ENCODE results near the gene DNAJB8. TPM values are rescaled to one million over a fixed set of nuclear protein-coding genes. Genes with fewer than 3 reads are reported as not detected.
A peak's percentile ranks its signal among the peaks of the same experiment; 100 is the strongest.

Gene DNAJB8
- polyA plus RNA-seq, 10 donors: not detected

DNA sequence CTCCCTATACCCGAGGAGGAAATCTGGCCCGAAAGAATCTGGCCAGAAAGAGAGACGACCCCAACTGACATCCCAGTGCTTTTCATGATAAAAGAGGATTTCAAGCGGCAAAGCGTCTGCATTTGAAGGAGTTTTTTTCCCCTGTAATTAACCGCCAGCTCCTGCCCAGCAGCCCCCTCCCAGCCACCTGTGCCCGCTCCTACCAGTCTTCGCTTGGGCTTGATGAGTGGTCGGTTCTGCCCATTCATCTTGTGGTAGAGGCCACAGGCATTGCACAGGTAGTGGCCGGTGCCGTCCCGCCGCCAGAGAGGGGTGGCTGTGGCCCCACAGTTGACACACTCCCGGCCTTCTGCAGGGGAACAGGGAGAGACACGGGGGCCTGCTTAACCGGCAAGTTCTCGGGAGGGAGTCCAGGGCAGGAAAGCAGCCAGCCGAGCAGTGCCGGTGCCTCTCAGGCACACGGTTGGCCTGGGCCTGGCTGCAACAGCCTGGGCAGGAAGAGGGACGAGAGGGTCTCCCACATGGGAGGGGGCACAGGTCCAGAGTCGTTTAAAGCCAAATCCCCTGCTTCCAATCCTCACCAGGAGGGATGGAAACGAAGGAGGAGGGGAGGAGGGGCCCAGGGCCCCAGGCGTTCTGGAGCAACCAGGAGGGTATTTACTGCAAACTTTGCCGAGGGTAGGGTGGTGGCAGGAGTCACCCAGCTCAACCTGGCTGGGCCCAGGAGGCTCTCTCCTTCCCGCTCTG is 17.1 kb upstream of the DNAJB8 start:
- DNase-seq: peak in 1 of 3 donors; percentile 65

DNA sequence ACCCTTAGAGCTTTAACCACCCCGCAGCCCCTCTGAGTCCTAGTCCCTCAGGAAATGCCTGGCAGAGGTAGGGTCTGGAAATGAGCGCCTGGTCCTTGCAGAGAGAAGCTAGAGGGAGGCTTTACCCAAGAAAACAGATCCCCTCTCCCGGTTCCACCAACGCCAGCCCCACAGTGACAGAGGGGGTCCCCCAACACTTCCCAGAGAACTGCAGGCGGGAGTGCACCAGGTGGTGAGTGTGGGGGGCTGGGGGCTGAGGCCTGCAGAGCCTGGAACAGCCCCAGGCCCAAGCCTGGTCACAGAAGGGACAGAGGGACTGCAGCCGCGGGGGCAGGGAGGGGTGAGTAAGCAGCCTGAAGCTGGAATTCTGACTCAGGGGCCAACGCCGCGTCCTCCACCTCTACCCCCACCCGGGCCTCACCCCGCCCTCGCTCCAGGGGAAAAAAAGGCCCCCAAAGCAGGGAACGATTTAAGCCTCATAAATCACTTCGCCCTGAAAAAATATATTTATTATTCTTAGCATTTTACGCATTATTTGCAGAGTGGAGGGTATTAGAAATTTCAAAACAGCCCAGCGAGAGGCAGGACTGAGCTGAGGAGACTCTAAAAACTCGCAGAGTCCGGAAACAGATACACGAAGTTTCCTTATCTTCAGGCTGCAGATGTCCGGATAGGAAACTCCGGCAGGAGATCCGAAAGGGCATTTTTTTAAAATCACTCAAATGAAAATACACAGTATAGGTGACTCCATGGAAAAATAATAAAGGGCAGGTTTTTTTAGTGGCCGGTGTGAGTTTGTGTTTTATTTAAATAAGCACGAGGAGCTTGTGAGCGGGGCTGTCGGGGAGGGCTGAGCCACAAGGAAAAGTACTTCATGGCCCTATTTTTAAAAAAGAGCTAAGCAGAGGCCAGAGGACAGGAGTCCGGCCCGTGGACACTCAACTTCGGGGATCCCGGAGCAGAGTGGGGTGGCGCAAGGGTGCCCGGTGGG is 16.3 kb upstream of the DNAJB8 start:
- DNase-seq: peak in 2 of 3 donors; percentile 62 to 67

DNA sequence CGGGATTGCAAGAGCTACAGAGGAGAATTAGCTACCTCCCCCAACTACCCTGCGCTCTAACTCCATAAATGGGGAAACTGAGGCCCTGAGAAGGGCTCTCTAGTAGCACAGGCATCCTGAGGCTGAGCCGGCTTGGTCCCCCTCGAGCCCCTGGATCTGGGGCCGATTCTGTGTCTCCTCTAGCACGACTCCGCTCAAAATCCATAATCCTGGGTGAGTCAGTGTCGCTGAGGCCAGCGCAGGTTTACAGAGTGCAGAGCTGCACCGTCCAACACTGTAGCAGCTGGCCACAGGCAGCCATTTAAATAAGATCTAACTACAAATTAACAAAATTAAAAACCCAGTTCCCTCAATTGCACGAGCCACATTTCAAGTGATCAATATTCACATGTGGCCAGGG is 15.5 kb upstream of the DNAJB8 start:
- peak in 1 of 3 donors; percentile 11 for DNase-seq

DNA sequence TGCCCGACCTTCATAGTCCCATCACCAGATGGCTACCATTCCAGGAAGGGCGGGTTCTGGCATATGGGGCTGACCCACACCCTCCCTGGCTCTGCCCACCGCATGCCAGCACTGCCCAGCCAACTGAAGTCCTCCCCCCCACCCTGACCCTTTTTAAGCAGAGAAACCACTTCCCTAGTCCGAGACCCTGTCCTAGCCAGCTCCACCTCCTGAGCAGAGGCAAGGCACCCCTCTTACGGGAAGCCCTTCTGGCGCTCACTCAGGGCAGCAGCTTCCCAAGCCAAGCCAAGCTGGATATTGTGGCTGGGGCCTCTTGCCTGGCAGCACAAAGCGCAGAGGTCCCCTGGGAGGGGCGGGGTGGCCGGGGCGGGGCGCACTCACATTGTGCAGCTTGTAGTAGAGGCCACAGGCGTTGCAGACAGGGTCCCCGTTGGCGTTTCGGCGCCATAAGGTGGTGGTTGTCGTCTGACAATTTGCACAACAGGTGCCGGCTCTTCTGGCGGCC is 14.8 kb upstream of the DNAJB8 start:
- DNase-seq: peak in 1 of 3 donors; percentile 21

DNA sequence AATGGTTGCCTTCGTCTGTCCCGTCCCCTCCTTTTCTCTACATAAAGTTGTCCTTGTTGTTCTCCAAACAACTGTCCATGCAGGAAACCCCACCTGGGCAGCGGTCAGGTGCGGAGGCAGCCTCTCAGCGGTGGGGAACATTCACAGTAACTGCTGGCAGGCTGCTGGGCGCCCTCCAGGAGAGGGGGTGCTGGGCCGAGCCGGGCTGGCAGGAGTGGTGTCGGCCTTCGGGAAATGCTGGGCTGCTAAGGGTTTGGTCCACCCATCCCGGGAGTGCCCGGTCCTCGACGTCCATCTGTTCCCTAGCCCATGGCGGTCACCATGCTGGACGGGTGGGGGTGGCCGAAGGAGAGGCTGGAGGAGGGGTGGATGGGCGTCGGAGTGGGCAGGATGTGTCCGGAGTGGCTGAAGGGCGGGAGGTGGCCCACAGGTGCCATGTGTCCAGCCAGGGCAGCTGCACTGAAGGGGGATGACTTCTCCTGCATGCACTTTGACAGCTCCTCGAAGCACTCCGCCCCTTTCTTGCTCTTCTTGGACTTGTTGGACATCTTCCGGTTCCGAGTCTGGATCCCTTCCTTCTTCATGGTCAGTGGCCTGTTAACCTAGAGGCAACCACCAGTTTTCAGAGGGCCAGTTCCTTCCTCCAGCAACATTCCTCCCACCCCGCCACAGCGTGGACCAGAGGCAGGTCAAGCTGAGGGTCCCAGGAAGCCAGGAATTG is 14.2 kb upstream of the DNAJB8 start:
- DNase-seq: no peak

DNA sequence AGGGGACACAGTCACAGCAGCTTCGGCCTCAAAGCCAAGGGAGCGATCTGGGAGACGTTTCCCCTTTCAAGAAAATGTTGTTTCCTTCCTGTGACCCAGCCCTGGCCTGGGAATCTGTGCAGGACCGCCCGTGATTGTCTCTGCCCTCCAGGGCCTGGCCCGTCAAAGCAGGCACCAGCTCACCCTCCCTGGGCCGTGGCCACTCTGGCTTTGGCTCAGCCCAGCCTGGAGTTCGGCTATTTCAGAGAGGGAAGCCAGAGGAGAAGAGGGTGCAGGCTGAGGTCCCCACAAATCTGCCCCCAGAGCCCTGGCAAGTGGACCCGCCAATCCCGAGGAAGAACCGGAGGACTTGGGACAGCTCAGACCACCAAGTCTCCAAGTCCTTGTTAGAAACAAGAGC is 13.6 kb upstream of the DNAJB8 start:
- DNase-seq: no peak

DNA sequence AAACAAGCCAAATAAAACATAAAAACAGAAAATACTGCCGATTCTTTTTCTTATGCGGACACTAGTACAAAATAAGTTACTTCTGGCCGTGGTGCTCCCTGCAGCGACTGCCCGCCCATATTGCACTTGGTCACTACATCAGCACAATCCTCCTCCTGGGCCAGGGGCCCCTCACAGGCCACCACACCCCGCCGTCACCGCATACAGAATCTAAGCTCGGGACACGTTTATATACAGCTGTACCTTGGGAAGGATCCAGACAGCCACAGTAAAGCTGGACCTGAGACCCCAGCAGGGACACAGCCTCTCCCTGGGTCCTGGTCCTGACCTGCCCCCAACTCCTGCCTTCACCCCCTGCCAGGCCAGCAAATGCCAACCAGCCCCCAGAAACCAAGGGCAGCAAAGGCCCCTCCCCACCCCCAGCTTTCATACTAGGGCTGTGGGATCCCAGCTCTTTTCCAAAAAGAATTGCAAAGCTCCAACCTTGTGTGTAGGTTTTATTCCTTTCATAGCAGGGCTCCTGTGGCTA is 12.9 kb upstream of the DNAJB8 start:
- no peak for DNase-seq

DNA sequence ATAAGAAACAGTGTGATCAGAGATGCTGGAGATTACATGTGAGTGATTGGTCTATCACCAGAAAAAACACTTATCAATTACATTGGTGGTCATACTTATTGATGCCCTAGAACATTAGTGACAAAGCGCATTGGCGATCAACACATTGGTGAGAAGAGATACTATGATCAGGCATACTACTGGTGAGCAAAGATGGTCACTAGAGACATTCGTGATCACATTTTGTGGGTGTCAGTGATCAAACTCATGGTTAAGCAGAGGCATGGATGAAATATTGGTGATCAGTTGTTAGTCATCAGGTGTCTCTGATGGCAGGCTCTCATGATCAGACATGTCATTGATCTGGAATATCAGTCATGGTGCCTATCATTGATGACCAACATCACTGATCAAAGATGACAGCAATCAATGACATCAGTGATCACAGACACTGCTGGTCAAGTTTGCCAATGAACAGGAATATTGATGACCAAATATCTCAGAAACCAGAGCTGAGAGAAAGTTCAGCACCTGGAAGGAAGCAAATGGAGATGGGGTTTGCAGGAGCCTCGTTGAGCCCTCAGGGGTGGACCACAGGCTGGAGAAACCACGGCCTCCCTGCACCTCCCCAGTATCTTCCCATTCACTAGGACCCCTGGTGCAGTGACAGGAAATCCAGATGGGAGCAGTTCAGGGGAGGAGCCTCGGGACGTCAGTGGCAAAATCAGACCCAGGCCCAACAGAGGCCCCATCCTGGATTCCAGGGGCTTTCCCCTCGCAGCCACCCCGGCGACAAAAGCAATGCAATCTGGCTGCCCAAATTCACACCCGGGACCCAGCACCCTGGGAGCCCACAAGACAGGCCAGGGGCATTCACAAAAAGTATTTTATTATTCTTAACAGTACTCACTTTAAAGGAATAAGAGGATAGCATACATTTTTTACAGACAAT is 12.2 kb upstream of the DNAJB8 start:
- DNase-seq: no peak

DNA sequence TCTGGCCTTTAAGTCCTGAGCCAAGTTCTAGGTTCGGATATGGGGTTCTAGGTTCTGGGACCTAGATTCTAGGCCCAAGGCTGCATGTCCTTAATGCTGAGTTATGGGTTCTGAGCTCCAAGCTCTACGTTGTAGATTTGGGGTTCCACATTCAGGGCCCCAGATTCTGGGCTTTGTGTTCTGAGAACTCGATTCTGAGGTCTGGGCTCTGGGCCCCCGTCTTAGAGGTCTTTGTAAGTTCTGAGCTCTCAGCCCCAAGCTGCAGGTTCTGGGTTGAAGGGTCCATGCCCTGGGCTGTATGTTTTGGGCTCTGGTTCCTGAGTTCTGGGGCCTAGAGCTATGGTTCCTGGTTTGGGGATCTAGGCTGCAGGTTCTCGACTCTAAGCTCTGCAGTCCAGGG is 10.0 kb upstream of the DNAJB8 start:
- no peak for DNase-seq

DNA sequence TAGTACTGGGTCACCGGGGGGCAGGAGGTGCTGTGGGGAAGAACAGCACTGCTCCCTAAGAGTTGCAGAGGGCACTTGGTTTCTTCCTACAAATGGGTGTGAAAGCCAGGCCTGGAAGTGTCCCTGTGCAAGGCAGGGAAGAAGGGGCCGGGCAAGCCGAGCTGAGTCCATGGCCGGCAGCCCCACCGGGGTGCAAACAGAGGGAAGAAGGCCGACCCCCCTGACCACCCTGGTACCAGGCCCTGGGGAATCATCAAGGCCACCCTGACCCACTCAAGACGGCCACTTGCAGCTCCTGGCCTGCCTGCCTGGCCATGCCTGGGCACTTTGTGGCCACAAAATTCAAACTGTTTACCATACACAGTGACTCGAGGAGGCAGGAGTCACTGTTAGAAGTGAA is 8.7 kb upstream of the DNAJB8 start:
- no peak for DNase-seq

DNA sequence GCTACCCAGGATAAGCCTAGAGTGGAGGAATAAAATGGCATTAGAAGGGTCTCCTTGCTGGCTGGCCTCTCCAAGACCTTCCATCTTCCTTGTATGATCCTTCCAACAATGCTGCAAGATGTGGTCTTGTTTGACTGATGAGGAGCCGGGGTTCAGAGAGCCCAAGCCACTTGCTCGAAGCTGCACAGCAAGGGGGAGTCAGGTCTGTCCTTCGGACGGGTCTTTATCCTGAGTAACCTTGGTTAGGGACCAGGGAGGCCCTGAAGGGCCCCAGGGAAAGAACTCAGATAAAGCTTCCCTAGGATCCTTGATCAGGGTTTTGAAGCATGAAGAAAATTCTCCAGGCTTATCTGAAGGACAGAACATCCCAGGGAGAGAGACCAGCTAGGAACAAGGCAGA is 7.0 kb upstream of the DNAJB8 start:
- DNase-seq: no peak

DNA sequence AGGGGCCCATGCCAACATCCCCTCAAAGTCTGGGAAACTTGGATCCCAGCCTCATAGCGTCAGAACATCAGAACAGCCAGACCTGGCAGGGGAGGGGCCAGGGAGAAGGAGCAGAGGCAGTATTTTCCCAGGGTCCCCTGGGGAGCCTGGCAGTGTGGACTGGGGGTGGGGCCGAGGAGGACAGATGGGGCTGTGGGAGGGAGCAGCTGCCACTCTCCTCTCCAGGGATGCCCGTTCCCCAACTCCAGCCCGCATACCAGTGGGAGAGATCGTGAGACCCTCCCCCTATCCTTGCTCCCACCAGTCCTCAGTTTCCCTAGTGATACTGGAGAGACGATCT is 6.5 kb upstream of the DNAJB8 start:
- no peak for DNase-seq

DNA sequence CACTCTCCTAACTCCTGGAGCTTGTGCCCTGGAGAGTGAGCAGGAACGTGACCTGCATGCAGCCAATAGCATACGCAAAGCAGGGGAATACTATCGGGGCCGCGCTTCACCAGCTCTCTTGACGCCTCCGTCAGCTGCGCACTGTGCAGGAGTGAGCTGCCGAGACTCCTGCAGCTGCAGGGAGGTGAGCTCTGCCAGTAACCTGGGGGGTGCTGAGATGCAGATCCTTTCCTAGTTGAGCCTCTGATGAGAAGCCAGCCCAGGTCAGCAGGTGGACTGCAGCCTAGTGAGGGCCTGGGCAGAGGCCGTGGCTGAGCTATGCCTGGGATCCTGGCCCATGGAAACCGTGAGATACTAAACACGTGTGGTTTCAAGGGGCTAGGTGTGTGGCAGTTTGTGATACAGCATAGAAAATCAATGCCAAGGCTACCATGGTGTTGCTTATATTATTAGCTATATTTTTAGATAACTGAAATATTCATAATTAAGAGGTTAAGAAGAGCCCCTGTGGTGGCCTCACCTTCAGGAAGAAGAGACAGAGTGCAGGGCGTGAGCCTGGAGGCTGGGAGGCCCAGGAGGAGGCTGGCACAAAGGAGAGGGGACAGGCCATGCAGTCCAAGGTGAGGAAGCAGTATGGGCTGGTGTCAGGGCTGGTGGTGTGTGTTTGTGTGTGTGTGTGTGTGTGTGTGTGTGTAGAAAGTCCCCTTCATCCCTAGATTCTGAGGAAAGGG is 5.9 kb upstream of the DNAJB8 start:
- no peak for DNase-seq

DNA sequence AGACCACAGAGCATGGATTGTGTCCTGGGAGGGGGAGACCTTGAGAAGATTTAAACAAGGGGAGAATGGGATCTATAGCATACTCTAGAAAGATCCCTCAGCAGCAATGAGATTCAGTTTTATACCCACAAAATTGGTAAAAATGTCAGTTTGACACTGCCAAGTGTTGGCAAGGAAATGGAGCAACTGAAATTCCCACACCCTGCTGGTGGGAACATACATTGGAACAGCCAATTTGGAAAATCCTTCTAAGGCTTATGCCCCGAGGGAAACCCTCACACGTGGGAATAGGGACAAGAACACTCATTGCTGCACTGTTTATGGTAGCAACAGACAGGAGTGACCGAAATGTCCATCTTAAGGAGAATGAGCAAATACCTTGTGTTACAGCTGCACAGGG is 5.0 kb upstream of the DNAJB8 start:
- no peak for DNase-seq

DNA sequence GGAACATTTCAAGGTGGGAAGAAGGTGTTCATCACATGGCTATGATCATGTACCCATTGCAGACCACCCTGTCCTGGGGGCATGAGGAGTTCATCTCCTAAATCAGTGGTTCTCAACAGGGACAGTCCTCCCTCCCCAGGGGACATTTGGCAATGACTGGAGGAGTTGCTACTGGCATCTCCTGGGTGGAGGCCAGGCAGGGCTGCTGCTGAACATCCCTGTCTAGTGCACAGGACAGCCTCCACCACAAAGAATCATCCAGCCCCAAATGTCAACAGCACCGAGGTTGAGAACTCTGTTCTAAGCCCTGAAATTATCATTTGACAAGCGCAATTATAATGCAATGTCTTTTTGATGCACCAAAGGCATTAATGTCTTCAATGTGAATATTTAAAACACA is 4.4 kb upstream of the DNAJB8 start:
- DNase-seq: no peak

DNA sequence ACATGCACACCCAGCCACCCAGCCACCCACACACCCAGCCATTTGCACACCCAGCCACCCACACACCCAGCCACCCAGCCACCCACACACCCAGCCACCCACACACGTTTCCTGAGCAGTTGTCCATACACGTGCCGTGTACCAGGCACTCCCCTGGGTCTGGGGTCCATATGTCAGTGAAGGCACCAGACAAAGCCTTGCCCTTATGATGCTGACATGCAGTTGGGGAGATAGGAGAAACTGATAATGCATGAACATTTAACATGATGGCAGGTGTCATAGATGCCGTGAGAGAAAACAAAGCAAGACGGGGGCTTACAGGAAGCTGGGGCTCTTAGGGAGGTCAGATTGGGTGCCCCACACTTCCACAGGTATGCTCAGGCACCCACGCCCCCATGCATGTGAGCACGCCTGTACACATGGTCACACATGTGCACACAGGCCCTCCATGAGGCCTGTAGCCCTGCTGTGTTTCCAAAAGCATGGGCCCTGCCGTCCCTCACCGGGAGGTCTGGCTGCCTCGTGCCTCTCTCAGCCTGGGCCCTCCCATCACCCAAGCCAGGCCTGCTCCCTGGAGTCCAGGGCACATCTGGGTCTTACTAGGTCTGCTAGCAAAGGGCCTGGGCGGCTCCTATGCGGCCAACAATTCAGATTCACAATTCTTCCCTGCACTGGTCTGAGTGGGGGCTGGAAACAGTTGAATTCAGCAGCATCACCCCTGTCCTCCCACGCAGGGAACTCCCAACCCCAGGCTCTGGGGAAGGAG is 3.6 kb upstream of the DNAJB8 start:
- no peak for DNase-seq

DNA sequence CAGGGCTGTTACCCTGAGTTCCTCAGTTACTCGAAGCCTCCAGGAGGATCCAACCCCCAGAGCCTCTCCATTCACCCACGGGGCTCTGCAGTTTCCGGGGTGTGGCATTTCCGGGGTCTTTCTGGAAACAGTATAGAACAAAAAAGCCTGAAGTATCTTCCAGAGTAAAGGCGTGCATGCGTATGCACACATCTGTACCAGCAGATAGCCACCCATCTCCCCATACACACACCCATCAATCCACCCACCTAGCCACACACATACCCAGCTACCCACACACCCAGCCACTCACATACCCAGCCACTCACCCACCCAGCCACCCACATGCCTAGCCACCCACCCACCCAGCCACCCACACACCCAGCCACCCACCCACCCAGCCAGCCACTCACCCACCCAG is 2.9 kb upstream of the DNAJB8 start:
- DNase-seq: no peak

DNA sequence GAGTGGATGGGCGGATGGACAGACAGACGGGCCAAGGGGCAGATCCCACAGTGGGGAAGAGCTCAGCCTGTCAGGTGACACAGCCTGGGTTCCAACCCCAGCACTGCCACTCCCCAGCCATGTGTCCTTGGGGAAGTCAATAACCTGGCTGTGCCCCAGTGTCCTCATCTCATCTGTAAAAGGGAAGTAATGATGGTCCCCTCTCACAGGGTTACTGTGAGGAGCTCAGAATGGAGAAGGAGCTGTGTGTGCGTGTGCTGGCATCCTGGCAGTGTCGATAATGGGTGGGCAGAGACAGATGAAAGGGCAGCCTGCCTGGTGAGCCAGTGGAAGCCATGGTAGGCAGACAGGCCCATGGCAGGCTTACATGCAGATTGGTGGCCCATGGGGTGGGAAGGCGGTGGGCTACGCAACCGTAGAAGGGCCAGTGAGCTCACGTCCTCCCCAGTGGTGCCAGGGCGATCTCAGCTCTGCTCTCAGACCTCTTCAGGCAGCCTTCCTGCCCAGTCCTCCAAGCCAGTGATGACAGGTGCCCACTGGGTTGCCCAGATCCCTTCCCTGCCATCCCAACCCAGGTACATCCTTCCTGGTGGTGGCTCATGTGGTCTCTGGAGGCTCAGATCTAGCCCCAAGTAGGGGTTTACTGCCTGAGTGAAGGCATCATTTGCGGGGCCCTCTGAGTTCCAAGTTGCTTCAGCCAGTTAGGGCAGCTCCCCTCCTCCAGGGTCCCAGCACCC is 2.3 kb upstream of the DNAJB8 start:
- DNase-seq: no peak
